ENCODE data around the gene CYB561. TPM values are rescaled to one million over a fixed set of nuclear protein-coding genes. Genes with fewer than 3 reads are reported as not detected.

The CYB561 gene
- total RNA-seq, 1 experiment from 2014 or later, result 52.1 TPM

- Mint-ChIP-seq H3K4me3 (ENCODE audit: low read depth, unreplicated experiment) (no peak overlapping the region), H3K9me3 (ENCODE audit: low read depth, unreplicated experiment) (no peaks in the 10 kb centered on the region), H3K4me1 (ENCODE audit: low read depth, unreplicated experiment) (peaks cover 18% of the 10 kb centered on the region), H3K36me3 (ENCODE audit: insufficient read depth, unreplicated experiment) (peaks cover 21% of the 10 kb centered on the region), H3K27ac (ENCODE audit: unreplicated experiment) (no peak overlapping the region), H3K27me3 (ENCODE audit: unreplicated experiment) (no peaks in the 10 kb centered on the region)
- intact Hi-C loops (cut with micrococcal nuclease; ENCODE audit: unreplicated experiment), result no loop called here
- TF ChIP-seq, protein P1, sequence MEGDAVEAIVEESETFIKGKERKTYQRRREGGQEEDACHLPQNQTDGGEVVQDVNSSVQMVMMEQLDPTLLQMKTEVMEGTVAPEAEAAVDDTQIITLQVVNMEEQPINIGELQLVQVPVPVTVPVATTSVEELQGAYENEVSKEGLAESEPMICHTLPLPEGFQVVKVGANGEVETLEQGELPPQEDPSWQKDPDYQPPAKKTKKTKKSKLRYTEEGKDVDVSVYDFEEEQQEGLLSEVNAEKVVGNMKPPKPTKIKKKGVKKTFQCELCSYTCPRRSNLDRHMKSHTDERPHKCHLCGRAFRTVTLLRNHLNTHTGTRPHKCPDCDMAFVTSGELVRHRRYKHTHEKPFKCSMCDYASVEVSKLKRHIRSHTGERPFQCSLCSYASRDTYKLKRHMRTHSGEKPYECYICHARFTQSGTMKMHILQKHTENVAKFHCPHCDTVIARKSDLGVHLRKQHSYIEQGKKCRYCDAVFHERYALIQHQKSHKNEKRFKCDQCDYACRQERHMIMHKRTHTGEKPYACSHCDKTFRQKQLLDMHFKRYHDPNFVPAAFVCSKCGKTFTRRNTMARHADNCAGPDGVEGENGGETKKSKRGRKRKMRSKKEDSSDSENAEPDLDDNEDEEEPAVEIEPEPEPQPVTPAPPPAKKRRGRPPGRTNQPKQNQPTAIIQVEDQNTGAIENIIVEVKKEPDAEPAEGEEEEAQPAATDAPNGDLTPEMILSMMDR (IDR thresholded peaks at IDR 0.05; ENCODE audit: unreplicated experiment), result no peak
- CTCF ChIA-PET, result no interaction called here
- no peak for DNase-seq
- no TSS peak for BruUV-seq (replicated peaks)
Observed at GRCh38 chr17:63441654-63442053, 4.5 kb downstream of the CYB561 start.

DNA sequence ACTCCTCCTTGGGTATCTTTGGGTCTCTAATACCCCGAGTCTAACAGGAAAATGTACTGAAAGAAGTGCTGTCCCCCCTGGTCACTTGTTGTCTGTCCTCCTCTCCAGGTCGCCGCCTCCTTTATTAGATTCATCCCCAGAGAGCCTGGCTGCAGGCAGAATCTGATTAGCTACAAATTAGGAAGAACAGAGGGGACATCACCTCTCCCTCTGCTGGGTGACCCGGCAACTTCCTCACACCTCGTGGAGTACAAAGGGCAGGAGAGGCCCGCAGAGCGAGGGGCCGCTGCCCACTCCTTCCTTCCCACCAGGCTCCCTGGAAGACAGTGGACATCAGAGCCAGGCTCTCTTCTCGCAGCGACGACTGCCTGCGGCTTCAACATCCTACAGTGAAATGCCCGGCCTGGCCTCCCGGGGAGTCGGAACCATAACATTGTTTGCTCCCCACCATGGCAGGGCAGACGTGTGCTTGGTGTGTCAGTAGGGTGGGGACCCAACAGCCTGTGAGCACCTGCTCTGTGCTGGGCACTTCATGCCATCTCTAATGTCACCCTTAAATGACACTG, 5.3 kb downstream of the CYB561 start:
- intact Hi-C loops (cut with micrococcal nuclease; ENCODE audit: unreplicated experiment), result no loop called here
- Mint-ChIP-seq H3K27me3 (ENCODE audit: unreplicated experiment) (no peaks in the 10 kb centered on the region), H3K4me1 (ENCODE audit: low read depth, unreplicated experiment) (peaks cover 18% of the 10 kb centered on the region), H3K4me3 (ENCODE audit: low read depth, unreplicated experiment) (no peak overlapping the region), H3K27ac (ENCODE audit: unreplicated experiment) (no peak overlapping the region), H3K9me3 (ENCODE audit: low read depth, unreplicated experiment) (no peaks in the 10 kb centered on the region), H3K36me3 (ENCODE audit: insufficient read depth, unreplicated experiment) (peaks cover 14% of the 10 kb centered on the region)
- CTCF ChIA-PET, result no interaction called here
- DNase-seq, result no peak
- BruUV-seq (replicated peaks), result no TSS peak
- TF ChIP-seq, protein P1 (IDR thresholded peaks at IDR 0.05; ENCODE audit: unreplicated experiment), result no peak

DNA sequence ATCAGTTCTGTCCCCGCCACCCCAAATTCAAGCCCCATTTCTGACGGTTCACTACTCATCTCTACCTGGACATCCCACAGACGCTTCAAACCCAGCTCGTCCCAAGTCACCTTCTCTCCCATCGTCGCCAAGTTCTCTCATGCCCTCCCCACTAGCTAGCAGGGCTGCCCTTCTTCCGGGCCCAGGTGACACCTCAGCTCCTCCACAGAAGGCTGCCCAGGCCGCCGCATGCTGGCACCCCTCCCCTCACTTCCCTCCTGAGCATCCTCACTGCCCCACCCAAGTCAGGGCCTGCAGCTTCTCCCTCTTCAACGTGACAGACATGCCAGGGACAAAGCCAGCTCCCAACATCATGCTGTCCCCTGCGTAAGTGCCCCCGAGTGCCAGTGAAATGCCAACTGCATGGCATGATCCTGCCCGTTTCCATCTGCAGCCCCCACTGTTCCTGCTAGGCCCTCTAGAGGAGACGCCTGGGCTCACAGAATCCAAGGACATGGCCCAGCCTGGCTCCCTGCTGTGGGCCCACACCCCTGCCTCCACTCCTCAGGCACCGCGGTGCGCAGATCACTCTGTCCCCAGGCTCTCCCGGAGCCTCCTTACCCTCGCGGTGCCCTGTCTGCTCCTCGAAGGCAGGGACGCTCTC, 5.9 kb downstream of the CYB561 start:
- no TSS peak for BruUV-seq (replicated peaks)
- TF ChIP-seq, protein P1 (IDR thresholded peaks at IDR 0.05; ENCODE audit: unreplicated experiment), result no peak
- no peak overlapping the region for H3K4me3 Mint-ChIP-seq (ENCODE audit: low read depth, unreplicated experiment)
- DNase-seq, result no peak
- CTCF ChIA-PET, result no interaction called here
- peaks cover 11% of the 10 kb centered on the region for H3K36me3 Mint-ChIP-seq (ENCODE audit: insufficient read depth, unreplicated experiment)
- H3K4me1 Mint-ChIP-seq (ENCODE audit: low read depth, unreplicated experiment), result peaks cover 18% of the 10 kb centered on the region
- no peaks in the 10 kb centered on the region for H3K9me3 Mint-ChIP-seq (ENCODE audit: low read depth, unreplicated experiment)
- no peaks in the 10 kb centered on the region for H3K27me3 Mint-ChIP-seq (ENCODE audit: unreplicated experiment)
- H3K27ac Mint-ChIP-seq (ENCODE audit: unreplicated experiment), result peak overlapping the region; percentile 27
- intact Hi-C loops (cut with micrococcal nuclease; ENCODE audit: unreplicated experiment), result no loop called here

DNA sequence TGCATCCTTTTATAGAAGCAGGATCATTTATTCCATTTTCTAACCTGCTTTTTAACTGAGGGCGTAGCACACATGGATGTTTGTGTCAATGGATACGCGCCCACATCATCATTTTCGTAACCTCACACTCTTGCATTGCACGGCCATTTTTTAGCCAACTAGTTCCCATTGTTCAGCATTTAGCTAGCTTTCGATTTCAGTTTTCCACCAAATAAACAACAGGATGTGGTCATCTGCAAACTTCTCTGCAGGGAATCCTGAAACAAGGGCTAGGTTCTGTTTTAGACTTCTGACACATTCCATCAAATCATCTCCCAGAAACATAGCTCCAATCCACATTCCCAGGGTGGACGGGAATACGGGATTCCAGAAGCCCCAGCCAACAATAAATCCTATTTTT, 6.4 kb downstream of the CYB561 start:
- no TSS peak for BruUV-seq (replicated peaks)
- H3K9me3 Mint-ChIP-seq (ENCODE audit: low read depth, unreplicated experiment), result no peaks in the 10 kb centered on the region
- DNase-seq, result no peak
- peaks cover 12% of the 10 kb centered on the region for H3K4me1 Mint-ChIP-seq (ENCODE audit: low read depth, unreplicated experiment)
- H3K27ac Mint-ChIP-seq (ENCODE audit: unreplicated experiment), result peak overlapping the region; percentile 27
- H3K27me3 Mint-ChIP-seq (ENCODE audit: unreplicated experiment), result no peaks in the 10 kb centered on the region
- no peak overlapping the region for H3K4me3 Mint-ChIP-seq (ENCODE audit: low read depth, unreplicated experiment)
- CTCF ChIA-PET, result no interaction called here
- TF ChIP-seq, protein P1 (IDR thresholded peaks at IDR 0.05; ENCODE audit: unreplicated experiment), result no peak
- peaks cover 9% of the 10 kb centered on the region for H3K36me3 Mint-ChIP-seq (ENCODE audit: insufficient read depth, unreplicated experiment)
- intact Hi-C loops (cut with micrococcal nuclease; ENCODE audit: unreplicated experiment), result no loop called here

All from Calu3 (cell line).